A172 (cell line): ENCODE data around the gene TMEM139. TPM values are rescaled to one million over a fixed set of nuclear protein-coding genes. Genes with fewer than 3 reads are reported as not detected.
"Not testable (repeated sequence)": the region's sequence is repeated elsewhere in the genome, so short reads cannot be mapped to it uniquely, and the experiment has no call there.

Experiments used
- DNase-seq: peaks from one replicate; pipeline ENCODE4 v3.0.0-alpha.2; 2015; ENCODE audit warnings: low spot score
- total RNA-seq: library from RNA; depleted of rRNA; stranded (reverse); fragments of >200 nt; shearing (Covaris generic); gene quantifications from 2 replicates; pipeline ENCODE4 v1.2.3, GENCODE V29; 2014

TMEM139 gene
- total RNA-seq, 1 experiment from 2014 or later, result 6.2 TPM

- no peak for DNase-seq
These were observed 25.9 kb upstream of the TMEM139 start for GRCh38 chr7:143258831-143259230.

DNA sequence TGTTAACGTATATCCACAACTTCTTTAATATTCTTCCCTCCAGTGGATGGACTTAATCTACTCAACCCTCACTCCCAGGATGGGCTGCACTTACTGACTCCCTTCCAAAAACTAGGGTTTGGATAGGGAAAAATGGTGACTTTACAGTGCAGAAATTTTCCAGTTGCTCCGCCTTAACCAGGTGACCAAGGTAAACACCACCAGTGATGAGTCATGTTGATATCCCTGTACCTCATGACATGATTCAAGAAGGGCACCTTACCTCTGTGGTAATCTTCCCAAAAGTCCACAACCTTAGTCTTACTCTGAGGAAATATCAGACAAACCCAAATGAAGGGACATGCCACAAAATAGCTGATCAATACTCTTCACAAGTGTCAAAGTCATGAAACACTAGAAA lies 25.0 kb upstream of the TMEM139 start:
- DNase-seq, result no peak

DNA sequence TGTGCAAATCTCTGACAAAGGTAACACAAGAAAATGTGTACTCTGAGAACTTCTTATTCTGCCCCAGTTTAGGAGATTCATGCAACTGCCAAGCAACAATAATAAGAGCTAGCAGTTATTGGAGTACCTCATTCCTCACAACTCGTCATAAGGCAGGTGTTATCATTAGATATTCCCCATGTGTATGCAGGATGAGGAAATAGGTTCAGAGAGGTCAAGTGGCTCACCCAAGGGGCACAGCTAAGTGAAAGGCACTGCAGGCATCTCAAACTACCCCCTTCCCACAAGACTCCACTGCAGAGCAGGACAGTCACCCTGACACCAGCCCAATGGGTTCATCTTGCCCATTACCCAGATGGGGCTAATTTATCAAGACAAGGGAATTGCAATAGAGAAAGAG lies 22.9 kb upstream of the TMEM139 start:
- no peak for DNase-seq

GRCh38 chr7:143263266-143264195 lies 21.2 kb upstream of the TMEM139 start, which contains the start of gene GSTK1:
TSS of gene GSTK1 (plus strand) at chr7:143263441. CDS start at chr7:143263514, 73 bp downstream.
- DNase-seq, result peak; percentile 56

GRCh38 chr7:143264196-143264568 lies 20.6 kb upstream of the TMEM139 start:
- not testable (repeated sequence) for DNase-seq

DNA sequence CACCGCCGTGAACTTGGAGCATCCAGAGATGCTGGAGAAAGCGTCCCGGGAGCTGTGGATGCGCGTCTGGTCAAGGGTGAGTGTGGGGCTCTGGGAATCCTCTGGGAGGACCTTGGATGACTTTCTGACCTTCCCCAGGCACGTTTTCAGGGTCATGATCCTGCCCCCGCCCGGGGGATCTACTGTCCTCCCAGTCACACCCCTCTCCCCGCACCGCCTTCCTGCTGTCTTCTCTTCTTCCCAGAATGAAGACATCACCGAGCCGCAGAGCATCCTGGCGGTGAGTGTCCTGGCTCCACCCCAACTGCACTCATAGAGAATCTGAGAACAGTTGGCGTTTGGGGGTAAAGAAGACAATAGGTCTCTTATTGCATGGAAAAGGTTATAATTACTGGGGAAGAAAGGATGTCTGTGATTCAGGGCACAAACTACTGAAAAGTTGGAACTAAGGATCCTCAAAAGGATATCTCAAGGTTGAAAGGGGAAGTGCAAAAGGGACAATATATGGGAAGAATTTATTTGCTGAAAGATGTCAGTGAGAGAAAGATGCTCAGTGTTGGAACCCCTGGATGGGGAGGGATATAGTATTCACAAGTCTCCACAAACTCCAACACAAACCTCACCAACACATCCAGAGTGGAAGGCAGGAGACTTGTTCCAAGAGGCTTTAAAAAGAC lies 19.6 kb upstream of the TMEM139 start:
- DNase-seq, result no peak

DNA sequence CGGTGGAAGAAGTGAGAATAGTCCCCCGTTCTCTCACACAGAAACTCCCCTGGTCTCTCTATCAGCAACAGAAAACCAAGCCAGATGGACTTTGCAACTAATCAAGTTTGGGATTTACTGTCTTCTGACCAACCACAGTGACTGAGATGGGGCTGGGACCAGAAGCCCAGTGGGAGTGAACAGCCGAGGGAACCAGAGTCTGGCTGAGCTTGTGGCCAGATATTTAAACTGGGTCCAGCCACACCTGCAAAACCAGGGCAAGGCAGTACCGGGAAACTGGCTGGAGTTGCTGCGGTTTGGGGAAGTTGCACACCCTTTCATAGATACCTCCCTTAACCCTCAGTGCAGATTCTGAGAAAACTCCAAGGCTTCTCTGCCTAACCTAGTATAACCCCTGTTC lies 15.5 kb upstream of the TMEM139 start:
- no peak for DNase-seq

DNA sequence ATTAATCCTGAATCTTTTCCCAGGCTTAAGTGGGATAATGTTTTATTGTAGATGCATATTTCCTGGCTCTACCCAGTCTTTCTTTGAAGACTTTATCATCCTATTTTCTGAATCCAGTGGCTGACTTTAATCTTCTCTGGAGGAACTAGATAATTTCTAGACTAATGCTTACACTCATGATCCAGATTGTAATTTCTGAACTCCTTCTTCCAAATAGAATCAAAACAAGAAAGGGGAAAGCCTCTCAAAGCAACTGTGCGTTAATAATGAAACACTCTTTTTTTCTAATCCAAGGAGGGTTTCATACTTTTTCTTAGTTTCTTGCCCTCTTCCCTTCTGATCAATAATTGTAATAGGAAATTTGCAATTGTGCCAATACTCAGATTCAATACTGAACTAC lies 13.5 kb upstream of the TMEM139 start:
- DNase-seq, result no peak

DNA sequence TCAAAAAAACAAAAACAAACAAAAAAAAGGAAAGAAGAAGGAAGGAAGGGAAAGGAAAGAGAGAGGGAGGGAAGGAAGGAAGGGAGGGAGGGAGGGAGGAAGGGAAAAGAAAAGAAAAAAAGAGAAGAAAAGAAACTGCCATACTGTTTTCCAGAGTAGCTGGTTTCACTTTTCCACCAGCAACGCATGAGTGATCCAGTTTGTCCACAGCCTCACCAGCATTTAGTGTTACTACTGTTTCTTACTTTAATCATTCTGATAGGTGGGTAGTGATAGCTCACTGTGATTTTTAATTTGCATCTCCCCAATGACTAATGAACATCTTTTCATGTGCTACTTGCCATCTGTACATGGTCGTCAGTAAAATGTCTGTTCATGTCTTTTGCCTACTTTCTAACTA lies 11.9 kb upstream of the TMEM139 start:
- DNase-seq, result no peak

DNA sequence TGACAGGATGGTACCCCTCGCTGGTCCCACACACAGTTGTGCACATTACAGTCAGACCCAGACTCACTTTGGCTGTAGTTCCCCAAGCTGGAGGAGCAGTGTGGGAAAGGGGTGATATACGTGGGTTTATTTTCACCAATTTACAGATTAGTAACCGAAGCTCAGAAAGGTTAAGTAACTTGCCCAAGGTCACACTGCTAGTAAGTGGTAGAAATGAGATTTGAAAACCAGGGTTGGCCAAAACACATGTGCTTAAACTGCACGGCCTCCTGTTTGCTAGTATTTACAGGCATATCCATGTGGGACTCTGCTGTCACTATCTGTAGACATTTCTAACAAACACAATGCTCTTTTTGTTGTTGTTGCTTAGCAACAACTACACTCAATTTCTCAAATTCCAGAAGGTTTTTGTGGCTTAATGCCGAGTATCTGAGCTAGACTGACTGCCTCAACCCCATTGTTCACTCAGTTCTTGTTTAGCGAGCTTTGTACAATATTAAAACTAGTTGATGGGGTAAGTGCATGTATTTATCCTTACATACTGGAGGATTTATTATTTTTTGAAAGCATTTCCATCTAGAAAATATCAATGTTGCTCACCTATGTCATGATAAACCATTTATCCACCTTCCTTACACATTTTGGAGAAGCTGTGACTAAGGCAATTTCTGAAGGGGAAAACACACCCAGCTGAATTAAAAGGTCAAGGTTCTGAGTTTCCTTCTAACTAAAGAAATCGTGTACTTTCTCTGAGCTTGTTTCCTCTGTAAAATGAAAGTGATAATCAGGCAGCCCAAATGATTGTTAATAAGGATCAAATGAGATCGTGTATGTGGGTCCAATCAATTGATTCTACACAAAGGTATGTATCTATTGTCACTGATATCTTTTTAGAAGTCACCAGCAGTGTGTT lies 5.3 kb upstream of the TMEM139 start:
- DNase-seq, result peak; percentile 53

DNA sequence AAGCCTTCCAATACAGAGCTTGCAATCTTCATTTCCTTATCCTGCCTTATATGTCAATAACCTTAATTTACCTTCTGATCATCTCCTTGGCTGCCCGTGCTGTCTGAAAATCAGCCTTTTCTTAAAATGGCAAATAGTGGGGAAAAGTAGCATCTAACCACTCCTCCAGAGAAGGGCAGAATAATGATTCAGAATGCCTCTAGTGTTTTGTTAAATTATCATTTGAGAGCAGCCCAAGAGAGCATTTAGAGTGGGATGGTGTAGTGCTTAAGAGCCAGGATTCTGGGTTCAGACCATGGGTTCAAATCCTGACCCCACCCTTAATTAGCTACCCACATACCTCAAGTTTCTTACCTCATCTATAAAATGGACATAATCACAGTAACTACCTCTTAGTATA lies 4.6 kb upstream of the TMEM139 start:
- no peak for DNase-seq

DNA sequence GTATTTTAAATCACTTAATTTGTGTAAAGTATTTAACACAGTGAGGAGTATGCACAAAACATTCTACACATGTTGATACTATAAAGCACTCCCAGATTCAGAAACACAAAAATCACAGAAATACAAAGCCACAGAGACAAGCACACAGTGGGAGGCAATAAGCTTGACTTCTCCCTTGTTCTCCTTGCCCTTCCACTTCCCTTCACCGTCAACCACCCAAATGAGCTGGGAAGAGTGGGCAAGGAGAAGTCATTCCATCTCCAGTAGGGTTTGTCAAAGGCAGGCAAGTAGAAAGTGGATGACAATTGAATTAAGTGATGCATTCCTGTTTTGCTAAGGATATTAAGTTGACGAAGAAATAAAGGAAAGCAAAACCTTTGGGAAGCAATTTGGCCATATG lies 4.2 kb upstream of the TMEM139 start:
- DNase-seq, result no peak

DNA sequence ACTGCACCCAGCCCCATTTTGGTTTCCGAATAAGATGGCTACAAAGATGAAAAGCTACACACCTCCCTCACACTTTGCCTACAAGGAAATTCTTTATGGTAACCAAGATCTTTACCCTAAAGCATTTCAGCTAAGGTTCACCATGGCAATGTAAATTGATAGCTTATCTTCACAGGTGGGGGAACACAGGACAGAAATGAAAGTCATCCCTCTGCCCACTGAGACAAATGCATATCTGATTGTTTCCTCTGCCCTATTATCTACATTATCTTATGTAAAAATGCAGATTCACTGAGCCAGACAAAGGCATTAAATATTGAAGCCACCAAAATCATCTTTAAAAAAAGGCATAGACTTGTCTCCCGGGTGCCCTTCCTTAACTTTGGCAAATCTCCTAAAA lies 3.2 kb upstream of the TMEM139 start:
- no peak for DNase-seq

DNA sequence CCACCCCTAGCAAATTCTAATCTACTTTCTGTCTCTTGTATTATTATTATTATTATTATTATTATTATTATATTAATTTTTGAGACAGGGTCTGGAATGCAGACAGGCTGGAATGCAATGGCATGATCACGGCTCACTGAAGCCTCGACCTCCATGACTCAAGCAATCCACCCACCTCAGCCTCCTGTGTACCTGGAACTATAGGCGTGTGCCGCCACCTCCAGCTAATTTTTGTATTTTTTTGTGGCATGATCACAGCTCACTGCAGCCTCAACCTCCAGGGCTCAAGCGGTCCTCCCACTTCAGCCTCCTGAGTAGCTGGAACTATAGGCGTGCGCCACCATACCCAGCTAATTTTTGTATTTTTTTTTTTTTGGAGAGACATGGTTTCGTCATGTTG lies 2.6 kb upstream of the TMEM139 start:
- DNase-seq, result no peak

DNA sequence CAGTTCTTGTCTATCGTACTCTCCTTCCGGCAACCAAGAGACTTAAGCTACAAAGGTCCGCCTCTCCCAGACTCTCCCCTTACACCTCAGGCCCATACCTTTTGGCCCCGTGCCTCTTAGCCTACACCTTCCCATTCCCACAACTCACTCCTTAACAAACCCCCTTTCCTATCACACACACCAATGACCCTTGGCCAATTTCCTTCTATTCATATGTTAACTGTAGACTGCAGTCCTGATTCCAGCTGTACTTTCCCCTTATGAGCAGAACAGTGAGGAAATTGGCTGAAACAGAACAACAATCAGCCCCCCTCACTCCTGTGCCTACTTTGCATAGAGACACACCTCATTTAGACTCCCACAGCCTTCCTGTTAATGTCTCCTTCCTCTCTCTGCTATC lies 1.4 kb upstream of the TMEM139 start:
- DNase-seq, result no peak

- peak; percentile 72 for DNase-seq
These were observed 666 bp downstream of the TMEM139 start for GRCh38 chr7:143285470-143285778.

DNA sequence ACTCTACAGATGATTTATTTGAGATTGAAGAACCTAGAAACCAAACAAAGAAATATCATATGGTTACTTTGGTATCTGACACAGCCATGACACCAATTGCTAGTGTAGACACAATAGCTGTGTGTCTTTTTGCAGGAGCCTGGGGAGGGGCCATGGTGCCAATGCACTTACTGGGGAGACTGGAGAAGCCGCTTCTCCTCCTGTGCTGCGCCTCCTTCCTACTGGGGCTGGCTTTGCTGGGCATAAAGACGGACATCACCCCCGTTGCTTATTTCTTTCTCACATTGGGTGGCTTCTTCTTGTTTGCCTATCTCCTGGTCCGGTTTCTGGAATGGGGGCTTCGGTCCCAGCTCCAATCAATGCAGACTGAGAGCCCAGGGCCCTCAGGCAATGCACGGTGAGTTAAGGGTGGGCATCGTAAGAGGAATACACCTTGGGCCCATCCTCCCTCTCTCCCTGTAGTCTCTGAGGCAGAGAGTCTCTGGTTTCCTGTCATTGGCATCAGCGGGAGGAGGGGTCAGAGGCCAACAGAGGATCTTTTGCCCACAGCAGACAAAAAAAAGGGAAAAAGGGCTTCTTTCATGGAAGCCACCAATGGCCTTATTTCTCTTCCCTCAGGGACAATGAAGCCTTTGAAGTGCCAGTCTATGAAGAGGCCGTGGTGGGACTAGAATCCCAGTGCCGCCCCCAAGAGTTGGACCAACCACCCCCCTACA lies 1.2 kb downstream of the TMEM139 start:
- DNase-seq, result no peak

DNA sequence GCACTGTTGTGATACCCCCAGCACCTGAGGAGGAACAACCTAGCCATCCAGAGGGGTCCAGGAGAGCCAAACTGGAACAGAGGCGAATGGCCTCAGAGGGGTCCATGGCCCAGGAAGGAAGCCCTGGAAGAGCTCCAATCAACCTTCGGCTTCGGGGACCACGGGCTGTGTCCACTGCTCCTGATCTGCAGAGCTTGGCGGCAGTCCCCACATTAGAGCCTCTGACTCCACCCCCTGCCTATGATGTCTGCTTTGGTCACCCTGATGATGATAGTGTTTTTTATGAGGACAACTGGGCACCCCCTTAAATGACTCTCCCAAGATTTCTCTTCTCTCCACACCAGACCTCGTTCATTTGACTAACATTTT lies 1.7 kb downstream of the TMEM139 start:
- DNase-seq, result no peak

DNA sequence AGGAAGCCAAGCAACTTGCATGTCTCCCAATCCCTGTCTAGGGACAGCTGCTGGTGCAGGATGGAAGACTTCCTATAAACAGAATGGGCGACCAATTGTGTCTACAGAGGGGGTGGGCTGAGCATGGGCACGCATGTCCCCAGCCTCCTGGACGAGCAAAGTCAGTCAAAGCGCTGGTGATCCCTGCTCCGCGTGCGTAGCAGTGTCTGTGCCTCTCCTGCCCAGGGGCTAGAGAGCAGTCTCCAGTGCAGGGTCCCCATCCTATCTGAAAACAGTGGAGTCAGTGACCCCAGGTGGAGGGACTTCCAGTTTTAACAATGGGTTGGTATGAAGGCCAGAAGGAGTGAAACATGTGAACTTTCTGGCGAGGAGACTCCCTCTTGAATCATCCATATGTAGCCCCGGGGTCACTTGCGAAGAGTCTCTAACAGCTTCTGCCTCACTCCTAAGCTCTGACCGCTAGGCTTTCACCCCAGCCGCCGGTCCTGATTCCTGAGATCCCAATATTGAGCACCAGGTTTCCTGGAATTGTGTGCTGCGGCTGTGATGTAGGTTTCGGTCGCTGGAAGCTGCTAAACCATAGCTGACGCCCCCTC lies 2.7 kb downstream of the TMEM139 start:
- DNase-seq, result no peak

DNA sequence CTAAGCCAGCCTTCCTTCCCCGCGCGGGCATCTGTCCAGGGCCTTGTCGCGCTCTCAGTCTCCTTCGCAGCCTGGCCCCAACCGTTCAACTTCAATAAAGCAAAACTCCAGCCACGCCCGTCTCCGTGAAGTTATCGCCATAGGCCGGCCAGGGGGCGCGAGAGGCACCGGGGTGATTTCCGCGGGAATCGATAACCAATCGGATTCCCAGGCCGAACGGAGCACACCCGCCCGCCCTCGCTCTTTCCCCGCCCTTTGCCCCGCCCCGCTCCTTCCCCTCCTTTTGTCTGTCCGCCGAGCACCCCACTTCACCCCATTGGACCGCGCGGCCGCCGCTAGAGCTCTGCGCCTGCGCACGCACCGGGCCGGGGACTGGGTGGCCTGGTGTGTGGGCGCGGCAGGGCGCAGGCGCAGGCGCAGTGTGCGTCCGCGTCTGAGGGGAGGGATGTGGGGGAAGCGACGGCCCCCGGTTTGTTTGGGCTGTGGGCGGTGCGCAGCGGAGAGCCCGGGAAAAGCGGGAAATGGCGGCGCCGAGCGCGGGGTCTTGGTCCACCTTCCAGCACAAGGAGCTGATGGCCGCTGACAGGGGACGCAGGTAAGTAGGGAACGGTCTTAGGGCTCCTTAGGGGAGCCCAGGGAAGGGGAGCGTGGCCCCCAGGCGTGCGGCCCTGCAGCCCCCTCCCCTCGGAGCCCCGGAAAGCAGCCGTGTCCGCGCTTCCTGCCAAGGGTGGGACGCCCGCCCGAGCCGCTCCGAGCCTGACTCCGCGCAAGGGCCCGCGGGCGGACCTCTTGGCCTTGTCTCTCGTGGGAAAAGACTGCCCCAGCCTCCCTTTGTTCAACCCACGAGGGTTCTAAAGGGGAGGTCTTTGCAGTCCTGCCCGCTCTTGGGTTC lies 3.4 kb downstream of the TMEM139 start, which contains the start of gene CASP2:
TSS of gene CASP2 (plus strand) at position 417 of the 892 bp plus-strand sequence. CDS start at position 522, 105 bp downstream.
- DNase-seq, result peak; percentile 90
